IMR-90 (cell line): ENCODE measurements around the gene ZNF618. TPM values are rescaled to one million over a fixed set of nuclear protein-coding genes. Genes with fewer than 3 reads are reported as not detected.

Source experiments
- ATAC-seq: fragments of 200-7000 bp; cut with Tn5 transposase; 2 replicates; pipeline ENCODE4 v1.9.1; 2020; ENCODE audit warnings: low read depth, mild to moderate bottlenecking, moderate library complexity
- BruUV-seq: library from RNA; stranded (reverse); fragments of 400-500 nt; replicated peaks from 2 replicates; lab custom pipeline; 2021; lab: Mats Ljungman, UMichigan
- CTCF ChIA-PET: fragments of 300-600 bp; formaldehyde crosslinking; extraction: SDS; loops from one replicate; lab custom pipeline; 2021; ENCODE audit warnings: antibody characterized with exemption; lab: Yijun Ruan, JAX
- POLR2A ChIA-PET: fragments of 300-600 bp; sonication (Branson Sonifier 250); formaldehyde crosslinking; loops from one replicate; lab custom pipeline; 2022; ENCODE audit warnings: antibody characterized with exemption; ENCODE audit not compliant: unreplicated experiment; lab: Charles Lee
- DNase-seq: peaks from one replicate; pipeline ENCODE4 v3.0.0; 2013
- H2AFZ ChIP-seq: replicated peaks from 2 replicates; pipeline ENCODE3; 2013; ENCODE audit warnings: low read length, mild to moderate bottlenecking; ENCODE audit not compliant: poor library complexity
- H2AK5ac ChIP-seq: 2 replicates; pipeline ENCODE4 v1.6.1; 2013; ENCODE audit warnings: low read depth, low read length, inconsistent platforms
- H2AK9ac ChIP-seq: replicated peaks from 2 replicates; pipeline ENCODE3; 2013; ENCODE audit warnings: mild to moderate bottlenecking, low read depth, low read length, moderate library complexity; ENCODE audit not compliant: poor library complexity
- H2BK120ac ChIP-seq: 2 replicates; pipeline ENCODE4 v1.6.1; 2013; ENCODE audit warnings: low read depth, low read length, inconsistent platforms
- H2BK15ac ChIP-seq: 3 replicates; pipeline ENCODE4 v1.6.1; 2013; ENCODE audit warnings: low read depth, low read length, inconsistent platforms
- H2BK20ac ChIP-seq: 2 replicates; pipeline ENCODE4 v1.6.1; 2013; ENCODE audit warnings: low read depth, mild to moderate bottlenecking, inconsistent platforms, low read length, moderate library complexity
- H2BK5ac ChIP-seq: 2 replicates; pipeline ENCODE4 v1.6.1; 2013; ENCODE audit warnings: mild to moderate bottlenecking, low read depth, low read length, inconsistent platforms; ENCODE audit not compliant: poor library complexity, severe bottlenecking
- H3K14ac ChIP-seq: replicated peaks from 2 replicates; pipeline ENCODE4 v1.6.1; 2013; ENCODE audit warnings: low read depth, low read length, inconsistent platforms
- H3K18ac ChIP-seq: 2 replicates; pipeline ENCODE4 v1.6.1; 2013; ENCODE audit warnings: low read depth, low read length, control low read depth
- H3K23ac ChIP-seq: 2 replicates; pipeline ENCODE4 v1.6.1; 2013; ENCODE audit warnings: low read depth, low read length, inconsistent platforms
- H3K27ac ChIP-seq: 2 replicates; pipeline ENCODE4 v1.5.1; 2013; ENCODE audit warnings: mild to moderate bottlenecking, control low read depth, low read length; ENCODE audit not compliant: insufficient read depth
- H3K27me3 ChIP-seq: 2 replicates; pipeline ENCODE4 v1.6.1; 2013; ENCODE audit warnings: low read length; ENCODE audit not compliant: control insufficient read depth, insufficient read depth
- H3K36me3 ChIP-seq: 2 replicates; pipeline ENCODE4 v1.6.1; 2013; ENCODE audit warnings: low read length, mixed read lengths; ENCODE audit not compliant: control insufficient read depth, insufficient read depth
- H3K4ac ChIP-seq: 2 replicates; pipeline ENCODE4 v1.6.1; 2013; ENCODE audit warnings: low read depth, low read length, inconsistent platforms
- H3K4me1 ChIP-seq: 2 replicates; pipeline ENCODE4 v1.6.1; 2013; ENCODE audit warnings: low read length, mixed read lengths; ENCODE audit not compliant: control insufficient read depth, insufficient read depth
- H3K4me2 ChIP-seq: 2 replicates; pipeline ENCODE4 v1.6.1; 2013; ENCODE audit warnings: low read depth, mild to moderate bottlenecking, control low read depth, low read length, moderate library complexity
- H3K4me3 ChIP-seq: 2 replicates; pipeline ENCODE4 v1.5.1; 2013; ENCODE audit warnings: low read depth, mild to moderate bottlenecking, control low read depth, low read length, moderate library complexity; ENCODE audit not compliant: insufficient read depth
- H3K56ac ChIP-seq: 2 replicates; pipeline ENCODE4 v1.6.1; 2013; ENCODE audit warnings: low read length, inconsistent platforms; ENCODE audit not compliant: insufficient read depth; ENCODE audit errors: extremely low read depth
- H3K79me1 ChIP-seq, 2 experiments: 2 replicates each; pipeline ENCODE4 v1.6.1; 2013; ENCODE audit warnings: low read length in 2 of 2, inconsistent platforms in 1 of 2, low read depth in 1 of 2
- H3K9ac ChIP-seq: 2 replicates; pipeline ENCODE4 v1.6.1; 2013; ENCODE audit warnings: low read depth, low read length, control low read depth
- H3K9me1 ChIP-seq: 2 replicates; pipeline ENCODE4 v1.6.1; 2013; ENCODE audit warnings: low read length, inconsistent platforms; ENCODE audit not compliant: insufficient read depth
- H3K9me3 ChIP-seq: 2 replicates; pipeline ENCODE4 v1.6.1; 2013; ENCODE audit warnings: low read length; ENCODE audit not compliant: control insufficient read depth, insufficient read depth
- H4K20me1 ChIP-seq: 2 replicates; pipeline ENCODE4 v1.6.1; 2013; ENCODE audit warnings: low read length, inconsistent platforms; ENCODE audit not compliant: insufficient read depth
- H4K5ac ChIP-seq: 2 replicates; pipeline ENCODE4 v1.6.1; 2013; ENCODE audit warnings: mild to moderate bottlenecking, low read depth, low read length, control low read depth
- H4K8ac ChIP-seq, 2 experiments: 2 replicates each; pipeline ENCODE4 v1.6.1; 2013; ENCODE audit warnings: low read depth in 2 of 2, low read length in 2 of 2, control low read depth in 1 of 2, inconsistent platforms in 1 of 2
- H4K91ac ChIP-seq: 2 replicates; pipeline ENCODE4 v1.6.1; 2013; ENCODE audit warnings: low read depth, low read length, inconsistent platforms; ENCODE audit not compliant: insufficient read depth
- BHLHE40 ChIP-seq: fragments of 150-350 bp; IDR thresholded peaks from 2 replicates; pipeline ENCODE4 v1.6.1; 2016; ENCODE audit warnings: mild to moderate bottlenecking, low read depth, low read length
- CEBPB ChIP-seq: IDR thresholded peaks from 2 replicates; pipeline ENCODE4 v1.6.1; 2012; ENCODE audit warnings: low read depth, low read length, improper control_type of control experiment
- CHD1 ChIP-seq: IDR thresholded peaks from 2 replicates; pipeline ENCODE4 v1.6.1; 2012; ENCODE audit warnings: low read depth, low read length, improper control_type of control experiment
- CTCF ChIP-seq: conservative IDR thresholded peaks from 2 replicates; pipeline ENCODE4 v1.5.1; 2012; ENCODE audit warnings: mild to moderate bottlenecking, low read depth, low read length, improper control_type of control experiment
- FOS ChIP-seq: fragments of 150-350 bp; IDR thresholded peaks from 2 replicates; pipeline ENCODE4 v1.6.1; 2016; ENCODE audit warnings: low read depth, low read length
- MAFK ChIP-seq: IDR thresholded peaks from 2 replicates; pipeline ENCODE4 v1.6.1; 2012; ENCODE audit warnings: low read depth, low read length, improper control_type of control experiment
- MAZ ChIP-seq: IDR thresholded peaks from 2 replicates; pipeline ENCODE4 v1.6.1; 2012; ENCODE audit warnings: low read depth, mild to moderate bottlenecking, low read length, improper control_type of control experiment, moderate library complexity, borderline replicate concordance
- MXI1 ChIP-seq: IDR thresholded peaks from 2 replicates; pipeline ENCODE4 v1.6.1; 2012; ENCODE audit warnings: low read depth, mild to moderate bottlenecking, low read length, moderate library complexity, borderline replicate concordance
- NFE2L2 ChIP-seq: fragments of 150-350 bp; IDR thresholded peaks from 2 replicates; pipeline ENCODE4 v1.6.1; 2016; ENCODE audit warnings: low read depth, mild to moderate bottlenecking, low read length
- POLR2A ChIP-seq: IDR thresholded peaks from 2 replicates; pipeline ENCODE4 v1.6.1; 2012; ENCODE audit warnings: mild to moderate bottlenecking, low read depth, low read length
- RAD21 ChIP-seq: IDR thresholded peaks from 2 replicates; pipeline ENCODE4 v1.6.1; 2012; ENCODE audit warnings: low read length, improper control_type of control experiment
- RCOR1 ChIP-seq: IDR thresholded peaks from 2 replicates; pipeline ENCODE4 v1.6.1; 2012; ENCODE audit warnings: mild to moderate bottlenecking, low read length, improper control_type of control experiment; ENCODE audit not compliant: insufficient replicate concordance
- RFX5 ChIP-seq: IDR thresholded peaks from 2 replicates; pipeline ENCODE4 v1.8.0; 2012; ENCODE audit warnings: low read depth, mild to moderate bottlenecking, low read length, moderate library complexity
- SMC3 ChIP-seq: fragments of 150-350 bp; IDR thresholded peaks from 2 replicates; pipeline ENCODE4 v1.6.1; 2016; ENCODE audit warnings: low read depth, mild to moderate bottlenecking, antibody characterized with exemption, low read length, moderate library complexity
- WGBS, 2 experiments: methylation state at CpG; one replicate each; pipeline versions ENCODE4 v1.1.5 to v1.1.7; 2013; ENCODE audit warnings: missing lambda C conversion rate in 2 of 2; ENCODE audit not compliant: insufficient read length in 1 of 2; ENCODE audit errors: extremely low coverage in 2 of 2; 5-methylcytosine and 5-hydroxymethylcytosine counted together
- dilution Hi-C: fragments of 300-500 bp; cut with HindIII; formaldehyde crosslinking; loops from one replicate; pipeline ENCODE4 v1.14.3; 2018; ENCODE audit warnings: low sequenced_read_pairs; ENCODE audit not compliant: unreplicated experiment
- in situ Hi-C: fragments of 300-500 bp; cut with MboI; formaldehyde crosslinking; loops from 3 replicates; pipeline ENCODE4 v1.14.3; 2019; ENCODE audit warnings: low sequenced_read_pairs, inconsistent platforms, mixed read lengths
- intact Hi-C: fragments of 100-400 bp; cut with micrococcal nuclease; formaldehyde crosslinking; loops from 2 replicates; pipeline ENCODE4 v1.10.0; 2022
- polyA plus RNA-seq, 3 experiments: library from polyadenylated mRNA; depleted of rRNA; stranded (reverse); fragments of >200 nt; gene quantifications; 2 replicates each; pipeline ENCODE4 v1.2.3, GENCODE V29; 2012; ENCODE audit warnings: low replicate concordance in 1 of 3
- total RNA-seq: library from RNA; depleted of rRNA; stranded (reverse); fragments of >200 nt; gene quantifications from 2 replicates; pipeline ENCODE4 v1.2.3, GENCODE V29; 2012
- TF ChIP-seq, protein P1 (sequence below): fragments of 150-350 bp; IDR thresholded peaks from 2 replicates; pipeline ENCODE4 v1.6.1; 2016; ENCODE audit warnings: low read depth, mild to moderate bottlenecking, low read length, moderate library complexity, borderline replicate concordance
- TF ChIP-seq, protein P2 (sequence below): fragments of 150-350 bp; IDR thresholded peaks from 2 replicates; pipeline ENCODE4 v1.6.1; 2017; ENCODE audit warnings: mild to moderate bottlenecking, antibody characterized with exemption, low read length, low read depth

ZNF618 gene
- total and polyA plus RNA-seq, 2 of the 4 experiments (the other 2 are of a cell fraction) = 8.2 to 9.4 TPM

DNA sequence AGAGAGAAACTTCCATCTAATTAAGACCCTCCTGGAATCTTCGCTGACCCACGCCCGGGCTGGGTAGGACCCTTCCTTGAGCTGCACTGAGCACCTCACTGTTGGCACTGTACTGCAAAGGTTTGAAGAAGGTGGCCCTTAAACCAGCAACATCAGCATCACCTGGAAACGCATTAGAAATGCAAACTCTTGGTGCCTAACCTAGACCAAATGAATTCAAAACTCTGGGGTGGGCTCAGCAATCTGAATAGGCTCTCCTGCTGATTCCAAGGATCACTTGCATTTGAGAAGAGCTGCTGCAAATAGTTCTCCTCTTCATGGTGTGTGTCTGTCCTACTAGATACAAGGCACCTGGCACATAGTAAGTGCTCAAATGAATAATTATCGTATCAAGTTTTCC lies 2.7 kb upstream of the ZNF618 start:
- no peak overlapping the region for H2BK20ac ChIP-seq
- no peak overlapping the region for H3K9ac ChIP-seq
- H3K56ac ChIP-seq = no peak overlapping the region
- H2BK5ac ChIP-seq = no peak overlapping the region
- intact Hi-C loops = no loop called here
- DNase-seq (no peak), ATAC-seq (no peak)
- H2BK120ac ChIP-seq = no peak overlapping the region
- CTCF ChIA-PET = no interaction called here
- no peak overlapping the region for H2AK9ac ChIP-seq
- POLR2A ChIA-PET = no interaction called here
- H2BK15ac ChIP-seq = no peak overlapping the region
- no peak overlapping the region for H3K14ac ChIP-seq
- H2AFZ ChIP-seq = no peak overlapping the region
- dilution Hi-C loops = no loop called here
- H3K23ac ChIP-seq = no peak overlapping the region
- no peak overlapping the region for H4K8ac ChIP-seq
- H4K5ac ChIP-seq = no peak overlapping the region
- TF ChIP-seq RAD21 (no peak), RCOR1 (no peak), NFE2L2 (no peak), CHD1 (no peak), MXI1 (no peak), CTCF (no peak), BHLHE40 (no peak), POLR2A (no peak), MAFK (no peak), FOS (no peak), CEBPB (no peak), SMC3 (no peak), RFX5 (no peak), MAZ (no peak)
- TF ChIP-seq, protein P1, sequence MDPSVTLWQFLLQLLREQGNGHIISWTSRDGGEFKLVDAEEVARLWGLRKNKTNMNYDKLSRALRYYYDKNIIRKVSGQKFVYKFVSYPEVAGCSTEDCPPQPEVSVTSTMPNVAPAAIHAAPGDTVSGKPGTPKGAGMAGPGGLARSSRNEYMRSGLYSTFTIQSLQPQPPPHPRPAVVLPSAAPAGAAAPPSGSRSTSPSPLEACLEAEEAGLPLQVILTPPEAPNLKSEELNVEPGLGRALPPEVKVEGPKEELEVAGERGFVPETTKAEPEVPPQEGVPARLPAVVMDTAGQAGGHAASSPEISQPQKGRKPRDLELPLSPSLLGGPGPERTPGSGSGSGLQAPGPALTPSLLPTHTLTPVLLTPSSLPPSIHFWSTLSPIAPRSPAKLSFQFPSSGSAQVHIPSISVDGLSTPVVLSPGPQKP = no peak
- TF ChIP-seq, protein P2, sequence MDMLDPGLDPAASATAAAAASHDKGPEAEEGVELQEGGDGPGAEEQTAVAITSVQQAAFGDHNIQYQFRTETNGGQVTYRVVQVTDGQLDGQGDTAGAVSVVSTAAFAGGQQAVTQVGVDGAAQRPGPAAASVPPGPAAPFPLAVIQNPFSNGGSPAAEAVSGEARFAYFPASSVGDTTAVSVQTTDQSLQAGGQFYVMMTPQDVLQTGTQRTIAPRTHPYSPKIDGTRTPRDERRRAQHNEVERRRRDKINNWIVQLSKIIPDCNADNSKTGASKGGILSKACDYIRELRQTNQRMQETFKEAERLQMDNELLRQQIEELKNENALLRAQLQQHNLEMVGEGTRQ = no peak
- H3K9me3 ChIP-seq = no peaks in the 10 kb centered on the region
- no TSS peak for BruUV-seq
- H3K36me3 ChIP-seq = no peaks in the 10 kb centered on the region
- H3K79me1 ChIP-seq = peaks cover under 1% of the 10 kb centered on the region in 2 experiments; a peak in 1 of 4 replicates
- H4K20me1 ChIP-seq = no peaks in the 10 kb centered on the region
- H3K27ac ChIP-seq = no peak overlapping the region
- no peak overlapping the region for H3K4ac ChIP-seq
- H3K4me3 ChIP-seq = no peak overlapping the region
- peaks cover 21% of the 10 kb centered on the region for H3K27me3 ChIP-seq
- in situ Hi-C loops = loop anchor here (25.0 kb wide), 1 partner anchor 111 kb away; no protein-coding TSS in a partner anchor
- H3K4me2 ChIP-seq = no peak overlapping the region
- H3K9me1 ChIP-seq = no peaks in the 10 kb centered on the region; the same call in 1 of the 2 replicates
- H3K4me1 ChIP-seq = peaks cover under 1% of the 10 kb centered on the region; the same call in 1 of the 2 replicates
- no peak overlapping the region for H4K91ac ChIP-seq
- H3K18ac ChIP-seq = no peak overlapping the region
- WGBS, 2 experiments = 88% methylated on average over 2 of the region's 5 CpGs; no CpG with 5 or more reads in 1 of the 2 experiments
- H2AK5ac ChIP-seq = no peak overlapping the region
